A673 (cell line): ENCODE results near the gene ZNF625.

Source experiments
- CTCF ChIP-seq: fragments of 300-800, 200-600 bp; sonication (generic); conservative IDR thresholded peaks from 2 replicates; pipeline ENCODE4 v1.5.1; 2017; ENCODE audit warnings: low read depth, mild to moderate bottlenecking, antibody characterized with exemption, low read length, moderate library complexity, mixed read lengths
- EZH2 ChIP-seq: fragments of 200-600 bp; sonication (generic); IDR thresholded peaks from 2 replicates; pipeline ENCODE4 v1.6.1; 2017; ENCODE audit warnings: borderline replicate concordance, low read depth, mild to moderate bottlenecking, mixed read lengths, antibody characterized with exemption, low read length; ENCODE audit not compliant: poor library complexity, severe bottlenecking

- TF ChIP-seq CTCF = no peak
- no peak for TF ChIP-seq EZH2
Observed at GRCh38 chr19:12098040-12098439, 58.5 kb downstream of the ZNF625 start.
